Lower lobe of right lung (tissue), 2 donors: ENCODE results near the gene XYLT1. TPM values are rescaled to one million over a fixed set of nuclear protein-coding genes. Genes with fewer than 3 reads are reported as not detected.

Experiments
- ATAC-seq, 2 donors: fragments of 200-7000 bp; cut with Tn5 transposase; one replicate each; pipeline ENCODE4 v1.9.1; 2020 to 2022; ENCODE audit warnings: mild to moderate bottlenecking in 2 of 2, moderate library complexity in 2 of 2
- DNase-seq: peaks from one replicate; pipeline ENCODE4 v3.0.0-alpha.2; 2020
- H3K27ac ChIP-seq: fragments of 200-600 bp; one replicate; pipeline ENCODE4 v1.8.0; 2022
- H3K27me3 ChIP-seq: fragments of 200-600 bp; one replicate; pipeline ENCODE4 v1.8.0; 2022; ENCODE audit warnings: low read depth
- H3K36me3 ChIP-seq: fragments of 200-600 bp; one replicate; pipeline ENCODE4 v1.8.0; 2022; ENCODE audit warnings: mild to moderate bottlenecking
- H3K4me1 ChIP-seq: fragments of 200-600 bp; one replicate; pipeline ENCODE4 v1.8.0; 2022
- H3K4me3 ChIP-seq: fragments of 200-600 bp; one replicate; pipeline ENCODE4 v1.8.0; 2022; ENCODE audit warnings: mild to moderate bottlenecking
- H3K9me3 ChIP-seq: fragments of 200-600 bp; one replicate; pipeline ENCODE4 v1.8.0; 2022
- intact Hi-C: fragments of 100-400 bp; cut with DNase I; formaldehyde crosslinking; loops from one replicate; pipeline ENCODE4 v1.11.0; 2022
- total RNA-seq: library from RNA; stranded (reverse); fragmentation: NEBNext Ultra II Directional; extraction: Animal tissue kit (Norgen Biotek cat#: 25700); gene quantifications from one replicate; pipeline ENCODE4 v1.2.1, GENCODE V29; 2021
- TF ChIP-seq, protein P1 (sequence below): fragments of 200-600 bp; IDR thresholded peaks from one replicate; pipeline ENCODE4 v1.8.0; 2022; ENCODE audit warnings: antibody characterized with exemption, mild to moderate bottlenecking
- donor health status: DM: no; HTN: yes; CAD: no; lungs with severe emphysema.

Gene XYLT1
- total RNA-seq, 1 donor from 2014 or later = 9.0 TPM

DNA sequence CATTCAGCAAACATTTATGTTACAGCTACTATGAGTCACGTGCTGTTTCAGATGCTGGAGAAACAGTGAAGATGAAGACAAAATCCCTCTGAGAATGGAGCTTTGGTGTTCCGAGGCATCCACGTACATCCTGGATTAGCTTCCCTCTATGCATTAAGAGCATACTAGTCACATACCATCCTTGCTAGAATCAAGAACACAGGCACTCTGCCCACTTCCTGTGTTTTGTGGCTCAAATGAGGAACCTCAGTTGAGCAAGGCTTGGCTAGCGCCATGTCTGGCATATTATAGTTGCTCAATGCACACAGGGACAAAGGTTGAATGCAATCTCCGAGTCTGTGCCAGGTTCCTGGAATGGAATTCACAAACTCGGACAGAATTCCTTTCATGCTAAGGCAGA, 297.5 kb downstream of the XYLT1 start:
- no peak overlapping the region for H3K27ac ChIP-seq
- peaks cover 11% of the 10 kb centered on the region for H3K4me1 ChIP-seq
- peak; percentile 75 for DNase-seq
- intact Hi-C loops = no loop called here
- no peaks in the 10 kb centered on the region for H3K9me3 ChIP-seq
- TF ChIP-seq, protein P1, sequence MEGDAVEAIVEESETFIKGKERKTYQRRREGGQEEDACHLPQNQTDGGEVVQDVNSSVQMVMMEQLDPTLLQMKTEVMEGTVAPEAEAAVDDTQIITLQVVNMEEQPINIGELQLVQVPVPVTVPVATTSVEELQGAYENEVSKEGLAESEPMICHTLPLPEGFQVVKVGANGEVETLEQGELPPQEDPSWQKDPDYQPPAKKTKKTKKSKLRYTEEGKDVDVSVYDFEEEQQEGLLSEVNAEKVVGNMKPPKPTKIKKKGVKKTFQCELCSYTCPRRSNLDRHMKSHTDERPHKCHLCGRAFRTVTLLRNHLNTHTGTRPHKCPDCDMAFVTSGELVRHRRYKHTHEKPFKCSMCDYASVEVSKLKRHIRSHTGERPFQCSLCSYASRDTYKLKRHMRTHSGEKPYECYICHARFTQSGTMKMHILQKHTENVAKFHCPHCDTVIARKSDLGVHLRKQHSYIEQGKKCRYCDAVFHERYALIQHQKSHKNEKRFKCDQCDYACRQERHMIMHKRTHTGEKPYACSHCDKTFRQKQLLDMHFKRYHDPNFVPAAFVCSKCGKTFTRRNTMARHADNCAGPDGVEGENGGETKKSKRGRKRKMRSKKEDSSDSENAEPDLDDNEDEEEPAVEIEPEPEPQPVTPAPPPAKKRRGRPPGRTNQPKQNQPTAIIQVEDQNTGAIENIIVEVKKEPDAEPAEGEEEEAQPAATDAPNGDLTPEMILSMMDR = no peak
- H3K36me3 ChIP-seq = no peaks in the 10 kb centered on the region
- no peaks in the 10 kb centered on the region for H3K27me3 ChIP-seq
- no peak overlapping the region for H3K4me3 ChIP-seq
- ATAC-seq = peak; percentile 83 to 91

DNA sequence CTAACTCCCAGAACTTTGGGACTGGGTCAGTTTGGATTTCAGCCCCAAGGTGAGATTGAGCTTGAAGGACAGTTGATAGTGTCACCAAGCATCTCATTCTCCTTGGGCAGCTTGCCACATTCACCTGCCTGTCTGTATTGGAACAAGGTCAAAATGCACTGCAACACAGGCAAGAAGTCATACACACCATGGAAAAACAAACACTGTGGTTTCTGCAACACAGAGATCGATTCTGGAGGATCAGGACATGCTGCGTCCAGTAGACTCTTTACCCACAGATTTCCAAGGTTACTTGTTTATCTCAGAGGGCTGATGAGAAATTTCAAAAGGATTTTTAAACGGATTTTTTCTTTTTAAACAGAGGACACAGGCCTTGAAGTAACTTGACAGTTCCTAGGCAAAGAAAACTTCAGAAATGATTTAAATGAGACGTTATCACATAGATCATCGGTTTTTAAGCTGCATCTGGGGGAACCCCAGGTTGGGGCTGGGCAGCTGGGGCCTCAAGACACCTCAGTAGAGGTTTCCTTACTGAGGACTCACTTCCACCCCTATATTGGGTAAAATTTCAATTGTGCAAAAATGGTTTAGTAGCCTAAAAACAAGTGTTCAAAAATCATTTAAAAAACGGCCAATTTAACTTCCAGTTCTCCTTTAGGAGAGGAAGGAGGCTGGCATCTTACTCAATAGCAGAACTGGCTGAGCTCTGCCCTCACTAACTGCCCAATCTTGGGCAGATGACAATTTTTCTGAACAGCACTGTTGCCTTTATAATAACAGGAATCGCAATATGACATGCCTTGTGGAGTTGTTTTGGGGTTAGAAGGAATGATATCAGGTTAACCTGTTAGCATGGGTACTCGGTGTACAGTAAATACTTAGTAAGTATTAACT, 299.3 kb downstream of the XYLT1 start:
- peak; percentile 65 to 68 for ATAC-seq
- Histone ChIP-seq H3K9me3 (no peaks in the 10 kb centered on the region), H3K4me1 (peaks cover 11% of the 10 kb centered on the region), H3K4me3 (no peak overlapping the region), H3K36me3 (no peaks in the 10 kb centered on the region), H3K27ac (peak overlapping the region; percentile 9), H3K27me3 (no peaks in the 10 kb centered on the region)
- DNase-seq = no peak
- TF ChIP-seq, protein P1 = no peak
- intact Hi-C loops = no loop called here

DNA sequence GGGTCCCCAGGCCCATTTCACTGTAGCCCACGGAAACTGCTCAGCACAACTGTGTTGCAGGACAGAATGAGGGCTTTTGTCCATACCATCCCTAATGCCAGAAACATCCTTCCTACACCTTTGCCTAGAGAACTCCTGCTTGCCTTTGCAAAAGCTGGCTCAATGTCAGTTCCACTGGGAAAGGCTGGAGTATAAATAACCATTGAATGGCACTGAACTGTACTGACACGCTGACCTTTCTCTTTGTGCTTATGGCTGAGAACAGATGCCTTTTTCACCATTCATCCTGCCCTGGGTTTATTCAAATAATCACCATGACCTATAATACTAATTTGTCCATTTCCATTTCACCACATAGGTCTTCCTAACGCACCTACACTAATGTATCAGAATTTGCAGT, 300.3 kb downstream of the XYLT1 start:
- Histone ChIP-seq H3K4me3 (no peak overlapping the region), H3K27ac (no peak overlapping the region), H3K27me3 (no peaks in the 10 kb centered on the region), H3K9me3 (no peaks in the 10 kb centered on the region), H3K36me3 (no peaks in the 10 kb centered on the region), H3K4me1 (peaks cover 11% of the 10 kb centered on the region)
- intact Hi-C loops = no loop called here
- TF ChIP-seq, protein P1 = no peak
- ATAC-seq (no peak), DNase-seq (no peak)

DNA sequence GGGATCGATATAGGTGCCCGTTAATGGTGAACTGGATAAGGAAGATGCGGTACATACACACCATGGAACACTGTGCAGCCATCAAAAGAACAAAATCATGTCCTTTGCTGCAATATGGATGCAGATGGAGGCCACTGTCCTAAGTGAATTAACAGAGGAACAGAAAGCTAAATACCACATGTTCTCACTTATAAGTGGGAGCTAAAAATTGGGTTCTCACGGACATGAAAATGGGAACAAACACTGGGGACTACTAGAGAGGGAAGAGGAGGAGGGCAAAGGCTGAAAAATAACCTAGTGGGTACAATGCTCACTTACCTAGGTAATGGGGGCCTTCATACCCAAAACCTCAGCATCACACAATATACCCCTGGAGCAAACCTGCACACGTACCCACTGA, 302.6 kb downstream of the XYLT1 start:
- TF ChIP-seq, protein P1 = no peak
- H3K27ac ChIP-seq = no peak overlapping the region
- intact Hi-C loops = no loop called here

GRCh38 chr16:17166095-17166494, 304.7 kb downstream of the XYLT1 start:
- no peak for ATAC-seq
- Histone ChIP-seq H3K36me3 (no peaks in the 10 kb centered on the region), H3K27ac (no peak overlapping the region), H3K4me1 (peaks cover 2% of the 10 kb centered on the region), H3K4me3 (no peak overlapping the region), H3K9me3 (no peaks in the 10 kb centered on the region), H3K27me3 (no peaks in the 10 kb centered on the region)
- intact Hi-C loops = no loop called here
- TF ChIP-seq, protein P1 = no peak
- no peak for DNase-seq

More for the DNA sequence above, 302.6 kb downstream of the XYLT1 start:
- no peaks in the 10 kb centered on the region for H3K9me3 ChIP-seq
- DNase-seq (no peak), ATAC-seq (no peak)
- no peaks in the 10 kb centered on the region for H3K27me3 ChIP-seq
- H3K36me3 ChIP-seq = no peaks in the 10 kb centered on the region
- H3K4me3 ChIP-seq = no peak overlapping the region
- peaks cover 11% of the 10 kb centered on the region for H3K4me1 ChIP-seq
